Uterus (tissue), 4 donors: Measurements from ENCODE around the gene HSD11B1L. TPM values are rescaled to one million over a fixed set of nuclear protein-coding genes. Genes with fewer than 3 reads are reported as not detected.

Source experiments
- DNase-seq, 2 donors: peaks; one replicate each; pipeline ENCODE4 v3.0.0-alpha.2; 2019 to 2020
- H3K27ac ChIP-seq, 2 donors: fragments of 200-600 bp; sonication (generic); 1 replicate in 1 of 2; 2 replicates in 1 of 2; pipeline ENCODE4 v1.5.1; 2016 to 2018
- H3K27me3 ChIP-seq, 2 donors: fragments of 200-600 bp; sonication (generic); one replicate each; pipeline ENCODE4 v1.5.1; 2018 to 2019; ENCODE audit warnings: control low read depth in 1 of 2
- H3K36me3 ChIP-seq, 2 donors: fragments of 200-600 bp; sonication (generic); one replicate each; pipeline ENCODE4 v1.5.1; 2019; ENCODE audit warnings: control low read depth in 1 of 2
- H3K4me1 ChIP-seq, 2 donors: fragments of 200-600 bp; sonication (generic); one replicate each; pipeline ENCODE4 v1.5.1; 2018 to 2019; ENCODE audit warnings: control low read depth in 1 of 2
- H3K4me3 ChIP-seq, 2 donors: fragments of 200-600 bp; sonication (generic); 1 replicate in 1 of 2; 2 replicates in 1 of 2; pipeline ENCODE4 v1.5.1; 2018 to 2019; ENCODE audit warnings: mild to moderate bottlenecking in 1 of 2
- H3K9me3 ChIP-seq, 2 donors: fragments of 200-600 bp; sonication (generic); one replicate each; pipeline ENCODE4 v1.5.1; 2019; ENCODE audit warnings: control low read depth in 1 of 2
- POLR2A ChIP-seq, 2 donors: fragments of 450-650 bp; IDR thresholded peaks; one replicate each; pipeline ENCODE4 v1.6.1; 2016; ENCODE audit warnings: antibody characterized with exemption in 2 of 2, mild to moderate bottlenecking in 1 of 2, moderate library complexity in 1 of 2
- intact Hi-C: fragments of 100-400 bp; cut with DNase I; formaldehyde crosslinking; loops from one replicate; pipeline ENCODE4 v1.15.1; 2023; ENCODE audit warnings: low total_unique reads
- total RNA-seq, 4 donors: library from RNA; depleted of rRNA in 3 of 4; stranded (reverse); fragments of >200 nt in 3 of 4; gene quantifications; one replicate each; pipeline versions ENCODE4 v1.1.0 to v1.2.4, GENCODE V29; 2014 to 2023
- TF ChIP-seq, protein P1 (sequence below), 4 experiments: fragments of 200-600 bp in 2 of 4; fragments of 450-650 bp in 2 of 4; sonication (generic) in 2 of 4; IDR thresholded peaks; one replicate each; pipeline ENCODE4 v1.5.1; 2016 to 2019; ENCODE audit warnings: antibody characterized with exemption in 4 of 4, mild to moderate bottlenecking in 2 of 4, moderate library complexity in 1 of 4
- donor health status: DM: yes; HTN: yes; CAD: no.

HSD11B1L gene
- total RNA-seq, 4 donors from 2014 or later: 0.26 to 17.8 (median 7.1) TPM

DNA sequence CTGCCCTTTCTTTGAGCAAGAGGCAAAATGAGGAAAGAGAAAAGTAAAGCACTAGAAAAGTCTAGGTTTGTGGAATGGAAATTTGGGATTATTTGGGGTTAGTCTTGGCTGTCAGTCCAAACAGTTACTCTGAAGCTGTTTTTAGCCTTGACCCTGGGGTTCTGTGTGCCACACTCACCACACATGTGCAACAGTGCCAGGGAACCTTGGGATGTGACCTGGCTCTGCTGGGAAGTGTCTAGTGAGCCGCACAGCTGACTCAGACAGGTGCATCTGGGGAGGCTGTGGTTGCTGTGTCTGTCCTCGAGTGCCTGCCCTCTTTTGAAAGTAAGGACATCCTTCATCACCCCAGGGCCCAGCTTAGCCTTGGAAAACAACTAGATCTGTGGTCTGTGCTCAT, 16.3 kb upstream of the HSD11B1L start:
- TF ChIP-seq, protein P1, sequence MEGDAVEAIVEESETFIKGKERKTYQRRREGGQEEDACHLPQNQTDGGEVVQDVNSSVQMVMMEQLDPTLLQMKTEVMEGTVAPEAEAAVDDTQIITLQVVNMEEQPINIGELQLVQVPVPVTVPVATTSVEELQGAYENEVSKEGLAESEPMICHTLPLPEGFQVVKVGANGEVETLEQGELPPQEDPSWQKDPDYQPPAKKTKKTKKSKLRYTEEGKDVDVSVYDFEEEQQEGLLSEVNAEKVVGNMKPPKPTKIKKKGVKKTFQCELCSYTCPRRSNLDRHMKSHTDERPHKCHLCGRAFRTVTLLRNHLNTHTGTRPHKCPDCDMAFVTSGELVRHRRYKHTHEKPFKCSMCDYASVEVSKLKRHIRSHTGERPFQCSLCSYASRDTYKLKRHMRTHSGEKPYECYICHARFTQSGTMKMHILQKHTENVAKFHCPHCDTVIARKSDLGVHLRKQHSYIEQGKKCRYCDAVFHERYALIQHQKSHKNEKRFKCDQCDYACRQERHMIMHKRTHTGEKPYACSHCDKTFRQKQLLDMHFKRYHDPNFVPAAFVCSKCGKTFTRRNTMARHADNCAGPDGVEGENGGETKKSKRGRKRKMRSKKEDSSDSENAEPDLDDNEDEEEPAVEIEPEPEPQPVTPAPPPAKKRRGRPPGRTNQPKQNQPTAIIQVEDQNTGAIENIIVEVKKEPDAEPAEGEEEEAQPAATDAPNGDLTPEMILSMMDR (IDR thresholded peaks at IDR 0.05): no peak
- TF ChIP-seq POLR2A (IDR thresholded peaks at IDR 0.05): no peak
- Histone ChIP-seq H3K36me3 (no peaks in the 10 kb centered on the region), H3K27ac (no peak overlapping the region), H3K4me3 (no peak overlapping the region), H3K27me3 (no peaks in the 10 kb centered on the region), H3K4me1 (no peaks in the 10 kb centered on the region), H3K9me3 (no peaks in the 10 kb centered on the region)
- DNase-seq: no peak
- intact Hi-C loops: no loop called here

DNA sequence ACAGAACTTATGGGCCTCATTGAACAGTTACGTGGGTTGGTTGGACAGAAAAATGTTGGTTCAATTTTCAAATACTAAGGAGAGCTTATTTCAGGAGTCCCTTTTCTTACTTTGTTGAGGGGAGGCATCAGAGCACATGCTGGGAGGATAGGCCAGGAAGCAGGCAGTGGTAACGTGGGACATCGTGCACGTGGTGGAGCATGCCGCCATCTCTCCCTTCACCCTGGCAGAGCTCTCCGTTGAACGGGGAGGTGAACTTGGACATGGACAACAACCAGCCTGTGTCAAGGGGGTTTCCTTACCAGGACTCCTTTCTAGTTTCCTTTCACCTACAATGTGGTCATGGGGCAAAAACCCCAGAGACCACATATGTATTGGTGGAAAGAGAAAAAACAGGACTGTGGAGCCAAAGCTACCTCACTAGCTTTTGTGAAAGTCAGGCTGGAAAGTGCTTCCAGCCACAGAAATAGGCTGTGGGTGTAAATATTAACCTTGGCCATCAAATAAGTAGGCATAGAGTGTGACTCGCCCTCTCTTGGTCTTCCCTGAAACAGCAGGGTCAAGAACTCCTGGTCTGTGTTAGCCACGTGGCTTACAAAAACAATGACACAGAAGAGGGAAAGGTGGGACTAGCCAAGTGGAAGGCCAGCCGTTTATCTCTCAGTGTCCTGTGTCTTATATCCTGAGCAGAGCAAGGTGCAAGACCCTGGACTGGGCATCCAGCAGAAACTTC, 14.9 kb upstream of the HSD11B1L start:
- Histone ChIP-seq H3K27me3 (no peaks in the 10 kb centered on the region), H3K4me3 (no peak overlapping the region), H3K4me1 (no peaks in the 10 kb centered on the region), H3K36me3 (no peaks in the 10 kb centered on the region), H3K9me3 (no peaks in the 10 kb centered on the region), H3K27ac (no peak overlapping the region)
- intact Hi-C loops: no loop called here
- no peak for TF ChIP-seq POLR2A (IDR thresholded peaks at IDR 0.05)
- TF ChIP-seq, protein P1 (IDR thresholded peaks at IDR 0.05): no peak
- DNase-seq: no peak

DNA sequence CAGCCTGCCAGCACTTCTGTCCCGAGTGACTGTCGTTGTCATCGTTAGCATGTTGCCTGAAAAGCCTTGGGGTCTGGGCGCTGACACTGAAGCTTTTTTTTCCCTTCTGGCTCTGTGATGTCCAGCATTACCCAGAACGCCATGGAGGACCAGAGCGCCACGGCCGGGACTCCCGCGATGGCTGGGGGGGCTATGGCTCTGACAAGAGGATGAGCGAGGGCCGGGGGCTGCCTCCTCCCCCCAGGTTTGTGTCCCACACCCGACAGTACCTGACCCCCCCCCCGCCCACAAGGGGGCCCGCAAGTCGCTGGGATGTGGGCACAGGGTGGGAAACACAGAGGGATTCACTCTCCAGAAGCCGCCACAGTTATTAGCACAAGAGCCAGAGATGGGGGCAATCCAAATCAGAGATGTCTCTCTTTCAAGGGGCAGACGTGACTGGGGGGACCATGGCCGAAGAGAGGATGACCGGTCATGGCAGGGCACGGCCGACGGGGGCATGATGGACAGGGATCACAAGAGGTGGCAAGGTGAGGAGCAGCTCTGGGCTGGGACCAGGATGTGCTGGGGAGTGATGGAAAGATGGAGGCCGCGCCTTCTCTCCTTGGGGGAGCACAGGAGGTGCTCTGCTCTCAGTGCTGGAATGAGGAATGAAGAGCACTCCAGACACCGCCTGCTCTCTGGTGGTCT, 13.8 kb upstream of the HSD11B1L start:
- TF ChIP-seq POLR2A (IDR thresholded peaks at IDR 0.05): no peak
- TF ChIP-seq, protein P1 (IDR thresholded peaks at IDR 0.05): no peak
- Histone ChIP-seq H3K36me3 (no peaks in the 10 kb centered on the region), H3K4me3 (no peak overlapping the region), H3K27ac (no peak overlapping the region), H3K27me3 (no peaks in the 10 kb centered on the region), H3K4me1 (no peaks in the 10 kb centered on the region), H3K9me3 (no peaks in the 10 kb centered on the region)
- intact Hi-C loops: no loop called here
- no peak for DNase-seq

DNA sequence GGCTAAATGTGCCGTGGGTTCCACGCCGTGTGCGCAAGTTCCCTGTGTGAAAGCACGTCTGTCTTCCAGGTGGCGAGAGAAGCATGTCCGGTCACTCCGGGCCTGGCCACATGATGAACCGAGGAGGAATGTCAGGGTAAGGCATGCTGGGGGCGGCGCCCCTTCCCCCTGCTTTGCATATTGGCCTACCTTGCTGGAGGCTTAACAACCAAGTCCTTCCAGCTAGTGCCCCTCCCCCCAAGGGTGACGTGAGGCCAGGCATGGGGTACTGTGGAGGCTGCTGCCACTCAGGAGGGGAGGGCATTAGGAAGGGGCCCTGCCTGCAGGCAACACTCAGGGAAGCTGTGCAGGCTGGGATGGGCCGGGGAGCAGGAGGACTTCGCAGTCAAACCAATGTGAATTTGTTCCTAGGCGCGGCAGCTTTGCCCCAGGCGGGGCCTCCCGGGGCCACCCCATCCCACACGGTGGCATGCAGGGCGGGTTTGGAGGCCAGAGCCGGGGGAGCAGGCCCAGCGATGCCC, 13.0 kb upstream of the HSD11B1L start:
- no peak for DNase-seq
- H3K4me1 ChIP-seq: no peaks in the 10 kb centered on the region
- H3K36me3 ChIP-seq: no peaks in the 10 kb centered on the region
- intact Hi-C loops: no loop called here
- H3K27me3 ChIP-seq: no peaks in the 10 kb centered on the region
- H3K9me3 ChIP-seq: no peaks in the 10 kb centered on the region
- no peak overlapping the region for H3K4me3 ChIP-seq
- TF ChIP-seq, protein P1 (IDR thresholded peaks at IDR 0.05): no peak
- no peak for TF ChIP-seq POLR2A (IDR thresholded peaks at IDR 0.05)
- no peak overlapping the region for H3K27ac ChIP-seq

DNA sequence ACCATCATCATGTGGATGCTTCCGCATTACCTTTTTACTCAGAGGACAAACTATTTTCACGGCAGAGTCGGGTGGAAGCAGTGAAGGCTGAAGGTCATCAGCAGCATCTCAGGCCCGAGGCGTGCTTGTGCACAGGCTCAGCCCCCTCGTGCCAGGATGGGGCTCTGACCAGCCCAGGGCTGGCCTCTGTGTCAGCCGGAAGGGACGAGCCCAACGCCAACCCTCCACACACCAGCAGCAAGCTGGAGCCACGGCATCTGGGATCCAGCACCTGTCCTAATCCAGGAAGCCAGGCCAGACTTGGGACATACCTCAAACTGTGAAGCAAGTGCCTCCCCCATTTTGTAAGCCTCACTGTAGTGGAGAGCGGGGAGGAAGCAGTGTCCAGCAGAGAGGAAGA, 11.6 kb upstream of the HSD11B1L start:
- no peak for DNase-seq
- Histone ChIP-seq H3K4me3 (no peak overlapping the region), H3K4me1 (no peaks in the 10 kb centered on the region), H3K9me3 (no peaks in the 10 kb centered on the region), H3K27ac (no peak overlapping the region), H3K27me3 (no peaks in the 10 kb centered on the region), H3K36me3 (no peaks in the 10 kb centered on the region)
- intact Hi-C loops: no loop called here
- TF ChIP-seq POLR2A (IDR thresholded peaks at IDR 0.05): no peak
- TF ChIP-seq, protein P1 (IDR thresholded peaks at IDR 0.05): no peak
